Stimulated activated naive CD8-positive, alpha-beta T cell treated with anti-CD3 and anti-CD28 coated beads, Interleukin-15, amount 100 ng/mL, for 72 hours (primary cell): ENCODE data around the gene SLC24A3.
"Not testable (repeated sequence)": the region's sequence is repeated elsewhere in the genome, so short reads cannot be mapped to it uniquely, and the experiment has no call there.

Experiments used
- ATAC-seq: fragments of 150-1000 bp; cut with Tn5 transposase; 2 replicates; pipeline ENCODE4 v1.10.0; 2021; ENCODE audit warnings: mild to moderate bottlenecking, moderate library complexity
- DNase-seq, 2 donors: peaks; one replicate each; pipeline ENCODE4 v3.0.0; 2021 to 2022
- H3K27ac Mint-ChIP-seq, 2 donors: one replicate each; pipeline ENCODE4 v1.8.0; 2022; ENCODE audit warnings: mild to moderate bottlenecking in 2 of 2, mixed read lengths in 2 of 2, moderate library complexity in 2 of 2
- H3K27me3 Mint-ChIP-seq: one replicate; pipeline ENCODE4 v1.8.0; 2022; ENCODE audit warnings: mixed read lengths
- H3K4me1 Mint-ChIP-seq: one replicate; pipeline ENCODE4 v1.8.0; 2022; ENCODE audit warnings: mild to moderate bottlenecking, mixed read lengths
- H3K4me3 Mint-ChIP-seq, 2 donors: one replicate each; pipeline ENCODE4 v1.8.0; 2022; ENCODE audit warnings: mild to moderate bottlenecking in 2 of 2, mixed read lengths in 2 of 2, moderate library complexity in 1 of 2
- H3K9me3 Mint-ChIP-seq, 2 donors: one replicate each; pipeline ENCODE4 v1.8.0; 2022; ENCODE audit warnings: mixed read lengths in 2 of 2

SLC24A3 gene

DNA sequence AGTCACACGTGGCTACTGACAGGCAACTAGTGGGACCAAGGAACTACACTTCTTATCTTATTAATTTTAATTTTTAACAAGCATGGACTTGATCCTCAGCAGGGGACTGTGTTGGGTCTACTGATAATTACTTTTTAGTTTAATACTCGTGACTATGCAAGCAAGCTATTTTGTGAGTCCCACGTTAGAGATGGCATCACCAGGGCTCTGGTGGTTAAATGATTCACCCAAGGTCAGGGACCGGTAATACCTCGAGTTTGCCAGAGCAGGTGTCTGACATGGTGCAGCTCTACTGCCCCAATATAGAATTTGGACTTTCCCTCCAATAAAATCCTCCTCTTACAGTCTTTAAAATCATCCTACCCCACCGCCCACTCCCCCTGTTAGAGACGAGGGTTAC lies 447.0 kb downstream of the SLC24A3 start:
- Mint-ChIP-seq H3K4me1 (peaks cover 12% of the 10 kb centered on the region), H3K9me3 (no peaks in the 10 kb centered on the region), H3K27ac (no peak overlapping the region), H3K27me3 (peaks cover 49% of the 10 kb centered on the region), H3K4me3 (no peak overlapping the region)
- no peak for ATAC-seq
- no peak for DNase-seq

GRCh38 chr20:19660808-19661378 lies 448.5 kb downstream of the SLC24A3 start:
- DNase-seq = no peak

GRCh38 chr20:19661717-19662636 lies 449.5 kb downstream of the SLC24A3 start:
- H3K4me3 Mint-ChIP-seq = no peak overlapping the region
- H3K27me3 Mint-ChIP-seq = peaks cover 49% of the 10 kb centered on the region
- DNase-seq (peak; percentile 51), ATAC-seq (no peak)
- no peaks in the 10 kb centered on the region for H3K9me3 Mint-ChIP-seq
- peak overlapping the region in 1 of 2 donors; percentile 6 for H3K27ac Mint-ChIP-seq
- H3K4me1 Mint-ChIP-seq = peaks cover 12% of the 10 kb centered on the region

More at GRCh38 chr20:19660808-19661378, 448.5 kb downstream of the SLC24A3 start:
- ATAC-seq = no peak
- Mint-ChIP-seq H3K4me3 (no peak overlapping the region), H3K4me1 (peaks cover 12% of the 10 kb centered on the region), H3K9me3 (no peaks in the 10 kb centered on the region), H3K27ac (no peak overlapping the region), H3K27me3 (peaks cover 49% of the 10 kb centered on the region)

GRCh38 chr20:19662637-19662995 lies 450.2 kb downstream of the SLC24A3 start:
- Mint-ChIP-seq H3K4me1 (peaks cover 12% of the 10 kb centered on the region), H3K9me3 (no peaks in the 10 kb centered on the region), H3K4me3 (no peak overlapping the region), H3K27ac (no peak overlapping the region), H3K27me3 (peaks cover 45% of the 10 kb centered on the region)
- no peak for DNase-seq
- no peak for ATAC-seq

DNA sequence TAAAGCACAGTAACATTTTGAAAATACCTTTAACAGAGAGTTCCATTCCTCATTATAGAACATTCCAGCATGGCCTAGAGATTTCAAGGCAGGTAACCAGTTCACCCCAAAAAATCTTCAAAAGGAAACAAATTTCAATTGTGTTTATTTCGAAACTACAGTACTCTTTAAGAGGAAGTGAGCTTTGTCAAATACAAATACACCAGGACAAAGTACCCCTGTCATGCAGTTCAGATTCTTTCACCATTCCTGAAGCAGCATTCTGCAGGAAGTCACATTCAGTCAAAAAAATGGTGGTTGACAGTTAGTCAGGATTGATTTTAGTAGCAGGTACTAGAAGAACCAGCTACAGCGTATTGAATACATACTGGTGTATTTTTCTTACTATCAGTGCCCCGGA lies 456.0 kb downstream of the SLC24A3 start:
- no peak for ATAC-seq
- Mint-ChIP-seq H3K27ac (no peak overlapping the region), H3K9me3 (no peaks in the 10 kb centered on the region), H3K4me3 (no peak overlapping the region), H3K4me1 (no peaks in the 10 kb centered on the region), H3K27me3 (peaks cover 35% of the 10 kb centered on the region)
- DNase-seq = no peak

- Mint-ChIP-seq H3K4me3 (no peak overlapping the region), H3K27ac (no peak overlapping the region), H3K4me1 (no peaks in the 10 kb centered on the region), H3K9me3 (no peaks in the 10 kb centered on the region), H3K27me3 (peaks cover 29% of the 10 kb centered on the region)
- DNase-seq (no peak), ATAC-seq (no peak)
These were observed 458.4 kb downstream of the SLC24A3 start for GRCh38 chr20:19670829-19671228.

GRCh38 chr20:19671374-19671773 lies 458.9 kb downstream of the SLC24A3 start:
- H3K4me3 Mint-ChIP-seq = no peak overlapping the region
- no peak for ATAC-seq
- peaks cover 29% of the 10 kb centered on the region for H3K27me3 Mint-ChIP-seq
- DNase-seq = no peak
- no peaks in the 10 kb centered on the region for H3K4me1 Mint-ChIP-seq
- no peaks in the 10 kb centered on the region for H3K9me3 Mint-ChIP-seq
- H3K27ac Mint-ChIP-seq = peak overlapping the region in 1 of 2 donors; percentile 63

DNA sequence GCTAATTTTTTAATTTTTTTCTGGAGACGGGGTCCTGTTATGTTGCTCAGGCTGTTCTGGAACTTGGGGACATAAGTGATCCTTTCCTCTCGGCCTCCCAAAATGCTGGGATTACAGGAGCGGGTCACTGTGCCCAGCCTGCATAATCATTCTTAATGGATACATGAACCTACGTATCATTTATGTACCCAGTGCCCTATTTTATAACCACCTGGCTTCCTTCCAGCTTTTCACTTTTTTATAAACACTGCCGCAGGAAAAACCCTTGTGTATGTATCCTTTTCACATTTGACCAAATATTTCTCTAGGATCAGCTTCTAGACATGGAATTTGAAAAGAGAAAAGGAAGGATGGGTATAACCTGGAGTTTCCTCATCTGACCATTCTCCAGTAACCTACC lies 460.1 kb downstream of the SLC24A3 start:
- Mint-ChIP-seq H3K27me3 (peaks cover 29% of the 10 kb centered on the region), H3K4me1 (no peaks in the 10 kb centered on the region), H3K4me3 (no peak overlapping the region), H3K27ac (no peak overlapping the region), H3K9me3 (no peaks in the 10 kb centered on the region)
- ATAC-seq (no peak), DNase-seq (no peak)

DNA sequence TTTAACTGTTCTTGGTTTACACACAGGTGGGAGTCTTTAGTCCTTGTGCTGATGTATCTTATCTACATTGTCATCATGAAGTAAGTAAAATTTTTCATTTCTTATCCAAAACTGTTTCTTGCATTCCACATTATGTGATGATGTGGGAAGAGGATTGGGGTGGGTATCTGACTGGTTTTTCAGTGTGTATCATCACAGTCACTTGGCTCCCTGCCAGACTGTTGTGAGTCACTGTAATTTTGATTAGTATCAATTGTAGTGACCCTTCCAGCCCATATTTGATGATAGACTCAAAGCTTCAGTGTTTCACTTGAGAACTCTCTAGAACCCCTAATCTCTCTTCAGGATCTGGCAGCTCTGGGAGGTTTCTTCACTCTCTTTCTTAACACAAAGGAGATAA lies 461.1 kb downstream of the SLC24A3 start:
- Mint-ChIP-seq H3K27ac (no peak overlapping the region), H3K4me1 (no peaks in the 10 kb centered on the region), H3K27me3 (peaks cover 29% of the 10 kb centered on the region), H3K9me3 (no peaks in the 10 kb centered on the region), H3K4me3 (no peak overlapping the region)
- DNase-seq (no peak), ATAC-seq (no peak)

- H3K9me3 Mint-ChIP-seq = peaks cover 9 to 10% of the 10 kb centered on the region in 2 donors
- DNase-seq (no peak), ATAC-seq (no peak)
- no peaks in the 10 kb centered on the region for H3K4me1 Mint-ChIP-seq
- no peak overlapping the region for H3K4me3 Mint-ChIP-seq
- H3K27me3 Mint-ChIP-seq = peaks cover 19% of the 10 kb centered on the region
- no peak overlapping the region for H3K27ac Mint-ChIP-seq
These were observed 463.8 kb downstream of the SLC24A3 start for GRCh38 chr20:19676202-19676601.

GRCh38 chr20:19677336-19677735 lies 464.9 kb downstream of the SLC24A3 start:
- Mint-ChIP-seq H3K9me3 (peaks cover 9 to 10% of the 10 kb centered on the region in 2 donors), H3K27ac (no peak overlapping the region)
- DNase-seq = no peak

GRCh38 chr20:19678591-19678990 lies 466.1 kb downstream of the SLC24A3 start:
- not testable (repeated sequence) for DNase-seq, H3K4me3 Mint-ChIP-seq, H3K27ac Mint-ChIP-seq, ATAC-seq, H3K4me1 Mint-ChIP-seq, H3K27me3 Mint-ChIP-seq
- peaks cover 9 to 10% of the 10 kb centered on the region in 2 donors for H3K9me3 Mint-ChIP-seq

More at GRCh38 chr20:19677336-19677735, 464.9 kb downstream of the SLC24A3 start:
- Mint-ChIP-seq H3K4me1 (no peaks in the 10 kb centered on the region), H3K27me3 (peaks cover 8% of the 10 kb centered on the region), H3K4me3 (no peak overlapping the region)
- no peak for ATAC-seq

- Mint-ChIP-seq H3K27ac (no peak overlapping the region), H3K27me3 (no peaks in the 10 kb centered on the region), H3K4me3 (no peak overlapping the region), H3K9me3 (peaks cover 9 to 10% of the 10 kb centered on the region in 2 donors), H3K4me1 (no peaks in the 10 kb centered on the region)
- ATAC-seq (no peak), DNase-seq (no peak)
These were observed 467.6 kb downstream of the SLC24A3 start for GRCh38 chr20:19679900-19680495.

GRCh38 chr20:19682249-19682648 lies 469.8 kb downstream of the SLC24A3 start:
- Mint-ChIP-seq H3K4me3 (no peak overlapping the region), H3K4me1 (no peaks in the 10 kb centered on the region)
- ATAC-seq = peak; percentile 49

DNA sequence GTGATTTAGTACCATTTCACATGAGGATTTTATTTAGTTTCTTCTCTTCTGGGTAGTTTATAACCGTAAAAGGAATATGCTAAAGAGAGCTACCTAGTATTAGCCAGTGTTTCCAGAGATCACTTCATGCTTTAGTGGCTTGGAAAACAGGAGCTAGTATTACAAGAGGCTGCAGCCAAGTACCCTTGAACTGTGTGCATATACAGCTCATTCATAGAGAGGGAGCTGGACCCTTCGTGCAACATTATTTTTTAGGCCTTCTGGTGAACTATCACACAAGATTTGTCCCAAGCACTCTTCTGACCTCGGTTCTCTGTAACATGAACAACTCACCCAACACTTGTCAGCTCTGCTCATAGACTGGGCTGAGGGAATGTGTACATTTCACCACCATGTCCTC lies 470.7 kb downstream of the SLC24A3 start:
- Mint-ChIP-seq H3K4me1 (no peaks in the 10 kb centered on the region), H3K4me3 (no peak overlapping the region), H3K27ac (no peak overlapping the region), H3K9me3 (peaks cover 9 to 10% of the 10 kb centered on the region in 2 donors), H3K27me3 (no peaks in the 10 kb centered on the region)
- ATAC-seq (no peak), DNase-seq (no peak)

More at GRCh38 chr20:19682249-19682648, 469.8 kb downstream of the SLC24A3 start:
- no peak overlapping the region for H3K27ac Mint-ChIP-seq
- H3K9me3 Mint-ChIP-seq = peaks cover 9 to 10% of the 10 kb centered on the region in 2 donors
- H3K27me3 Mint-ChIP-seq = no peaks in the 10 kb centered on the region
- DNase-seq = no peak

- no peak for DNase-seq
- no peaks in the 10 kb centered on the region for H3K4me1 Mint-ChIP-seq
- ATAC-seq = no peak
- H3K27me3 Mint-ChIP-seq = no peaks in the 10 kb centered on the region
- H3K9me3 Mint-ChIP-seq = peaks cover 9 to 10% of the 10 kb centered on the region in 2 donors
- no peak overlapping the region for H3K27ac Mint-ChIP-seq
- H3K4me3 Mint-ChIP-seq = no peak overlapping the region
These were observed 471.4 kb downstream of the SLC24A3 start for GRCh38 chr20:19683822-19684221.
